Measurements from ENCODE around the gene ACKR2.

DNA sequence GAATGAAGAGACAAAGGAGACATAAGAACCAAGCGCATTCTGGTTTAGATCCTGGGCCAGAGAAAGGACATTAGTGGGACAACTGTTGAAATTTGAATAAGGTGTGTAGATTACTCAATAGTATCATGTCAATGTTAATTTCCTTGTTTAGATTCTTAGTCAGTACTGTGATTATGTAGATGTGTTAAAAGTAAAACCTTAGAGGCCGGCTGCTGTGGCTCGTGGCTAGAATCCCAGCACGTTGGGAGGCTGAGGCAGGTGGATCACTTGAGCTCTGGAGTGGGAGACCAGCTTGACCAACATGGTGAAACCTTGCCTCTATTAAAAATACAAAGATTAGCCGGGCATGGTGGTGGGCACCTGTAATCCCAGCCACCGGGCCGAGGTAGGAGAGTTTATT, 39.8 kb downstream of the ACKR2 start:
- TF ChIP-seq, protein P1, sequence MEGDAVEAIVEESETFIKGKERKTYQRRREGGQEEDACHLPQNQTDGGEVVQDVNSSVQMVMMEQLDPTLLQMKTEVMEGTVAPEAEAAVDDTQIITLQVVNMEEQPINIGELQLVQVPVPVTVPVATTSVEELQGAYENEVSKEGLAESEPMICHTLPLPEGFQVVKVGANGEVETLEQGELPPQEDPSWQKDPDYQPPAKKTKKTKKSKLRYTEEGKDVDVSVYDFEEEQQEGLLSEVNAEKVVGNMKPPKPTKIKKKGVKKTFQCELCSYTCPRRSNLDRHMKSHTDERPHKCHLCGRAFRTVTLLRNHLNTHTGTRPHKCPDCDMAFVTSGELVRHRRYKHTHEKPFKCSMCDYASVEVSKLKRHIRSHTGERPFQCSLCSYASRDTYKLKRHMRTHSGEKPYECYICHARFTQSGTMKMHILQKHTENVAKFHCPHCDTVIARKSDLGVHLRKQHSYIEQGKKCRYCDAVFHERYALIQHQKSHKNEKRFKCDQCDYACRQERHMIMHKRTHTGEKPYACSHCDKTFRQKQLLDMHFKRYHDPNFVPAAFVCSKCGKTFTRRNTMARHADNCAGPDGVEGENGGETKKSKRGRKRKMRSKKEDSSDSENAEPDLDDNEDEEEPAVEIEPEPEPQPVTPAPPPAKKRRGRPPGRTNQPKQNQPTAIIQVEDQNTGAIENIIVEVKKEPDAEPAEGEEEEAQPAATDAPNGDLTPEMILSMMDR (IDR thresholded peaks at IDR 0.05), result no peak
- TF ChIP-seq POLR2A (IDR thresholded peaks at IDR 0.05), result no peak

Measured in testis (tissue), 2 donors.